ENCODE measurements around the gene GADD45GIP1. TPM values are rescaled to one million over a fixed set of nuclear protein-coding genes. Genes with fewer than 3 reads are reported as not detected.
"Not testable (repeated sequence)": the region's sequence is repeated elsewhere in the genome, so short reads cannot be mapped to it uniquely, and the experiment has no call there.

The GADD45GIP1 gene
- total RNA-seq, 2 donors from 2014 or later: 31.0 to 34.9 TPM

- no peaks in the 10 kb centered on the region for H3K36me3 ChIP-seq (ENCODE audit: control insufficient read depth, insufficient read depth, low read length)
- Mint-ChIP-seq H3K27ac (no peak overlapping the region), H3K27me3 (ENCODE audit: insufficient read depth) (peaks cover 21% of the 10 kb centered on the region), H3K4me3 (no peak overlapping the region), H3K4me1 (no peaks in the 10 kb centered on the region), H3K9me3 (no peaks in the 10 kb centered on the region), H3K36me3 (ENCODE audit: low read depth) (no peaks in the 10 kb centered on the region)
- WGBS, 2 experiments (ENCODE audit: insufficient coverage in 1 of 2, insufficient read length in 1 of 2): 94 to 100% methylated on average over 3 of the region's 3 CpGs
- H3K27ac ChIP-seq (ENCODE audit: low read depth, low read length): no peak overlapping the region
- DNase-seq: no peak
- no peaks in the 10 kb centered on the region for H3K4me1 ChIP-seq (ENCODE audit: control insufficient read depth, insufficient read depth, low read length)
- no peak overlapping the region for H3K4me3 ChIP-seq (ENCODE audit: low read length)
- no peak overlapping the region for H3K9ac ChIP-seq (ENCODE audit: extremely low read depth, low read length, poor library complexity, severe bottlenecking)
- H3K27me3 ChIP-seq (ENCODE audit: control insufficient read depth, insufficient read depth, low read length, poor library complexity, severe bottlenecking): peaks cover 29% of the 10 kb centered on the region
- no peak for TF ChIP-seq CTCF (conservative IDR thresholded peaks at IDR 0.05)
- no peaks in the 10 kb centered on the region for H3K9me3 ChIP-seq (ENCODE audit: control insufficient read depth, low read length)
Measured at GRCh38 chr19:12979974-12980373, 23.0 kb upstream of the GADD45GIP1 start.

- H3K27me3 Mint-ChIP-seq (ENCODE audit: insufficient read depth): peaks cover 23% of the 10 kb centered on the region
- not testable (repeated sequence) for DNase-seq; H3K27ac ChIP-seq (ENCODE audit: low read depth, low read length); H3K4me3 ChIP-seq (ENCODE audit: low read length); H3K9me3 ChIP-seq (ENCODE audit: control insufficient read depth, low read length); H3K36me3 Mint-ChIP-seq (ENCODE audit: low read depth); H3K9ac ChIP-seq (ENCODE audit: extremely low read depth, low read length, poor library complexity, severe bottlenecking); H3K4me1 Mint-ChIP-seq; H3K4me1 ChIP-seq (ENCODE audit: control insufficient read depth, insufficient read depth, low read length); H3K27me3 ChIP-seq (ENCODE audit: control insufficient read depth, insufficient read depth, low read length, poor library complexity, severe bottlenecking); H3K9me3 Mint-ChIP-seq; H3K27ac Mint-ChIP-seq; H3K4me3 Mint-ChIP-seq; H3K36me3 ChIP-seq (ENCODE audit: control insufficient read depth, insufficient read depth, low read length)
- WGBS, 2 experiments (ENCODE audit: insufficient coverage in 1 of 2, insufficient read length in 1 of 2): 82 to 87% methylated on average over 5 to 7 of the region's 7 CpGs
Measured at GRCh38 chr19:12976109-12976508, 19.1 kb upstream of the GADD45GIP1 start.

- H3K4me1 Mint-ChIP-seq: no peaks in the 10 kb centered on the region
- WGBS, 2 experiments (ENCODE audit: insufficient coverage in 1 of 2, insufficient read length in 1 of 2): 88 to 93% methylated on average over 8 to 17 of the region's 17 CpGs
- Histone ChIP-seq H3K27ac (ENCODE audit: low read depth, low read length) (no peak overlapping the region), H3K4me1 (ENCODE audit: control insufficient read depth, insufficient read depth, low read length) (no peaks in the 10 kb centered on the region), H3K9me3 (ENCODE audit: control insufficient read depth, low read length) (no peaks in the 10 kb centered on the region), H3K9ac (ENCODE audit: extremely low read depth, low read length, poor library complexity, severe bottlenecking) (no peak overlapping the region), H3K4me3 (ENCODE audit: low read length) (no peak overlapping the region), H3K36me3 (ENCODE audit: control insufficient read depth, insufficient read depth, low read length) (no peaks in the 10 kb centered on the region), H3K27me3 (ENCODE audit: control insufficient read depth, insufficient read depth, low read length, poor library complexity, severe bottlenecking) (no peaks in the 10 kb centered on the region)
- H3K27ac Mint-ChIP-seq: no peak overlapping the region
- H3K4me3 Mint-ChIP-seq: no peak overlapping the region
- DNase-seq: no peak
- H3K36me3 Mint-ChIP-seq (ENCODE audit: low read depth): no peaks in the 10 kb centered on the region
- H3K27me3 Mint-ChIP-seq (ENCODE audit: insufficient read depth): peaks cover 23% of the 10 kb centered on the region
- no peaks in the 10 kb centered on the region for H3K9me3 Mint-ChIP-seq
- no peak for TF ChIP-seq CTCF (conservative IDR thresholded peaks at IDR 0.05)
Measured at GRCh38 chr19:12975221-12975741, 18.3 kb upstream of the GADD45GIP1 start.

All from endodermal cell (in vitro differentiated cells).